H9 (cell line): ENCODE measurements around the gene DAZAP2. TPM values are rescaled to one million over a fixed set of nuclear protein-coding genes. Genes with fewer than 3 reads are reported as not detected.

ENCODE experiments used
- DNase-seq: peaks from one replicate; pipeline ENCODE4 v3.0.0-alpha.2; 2017
- H2AFZ ChIP-seq: one replicate; pipeline ENCODE4 v1.6.1; 2013; ENCODE audit warnings: mild to moderate bottlenecking, low read length, control low read depth, moderate library complexity
- H2AK5ac ChIP-seq: 2 replicates; pipeline ENCODE4 v1.6.1; 2013; ENCODE audit warnings: low read length, control low read depth, mixed read lengths; ENCODE audit not compliant: insufficient read length
- H2BK120ac ChIP-seq: one replicate; pipeline ENCODE4 v1.6.1; 2013; ENCODE audit warnings: low read depth, mild to moderate bottlenecking, low read length, control low read depth, inconsistent platforms; ENCODE audit not compliant: poor library complexity, severe bottlenecking
- H2BK12ac ChIP-seq: 2 replicates; pipeline ENCODE4 v1.6.1; 2013; ENCODE audit warnings: low read length, control low read depth, mixed read lengths, low read depth; ENCODE audit not compliant: insufficient read length
- H2BK15ac ChIP-seq: 2 replicates; pipeline ENCODE4 v1.6.1; 2013; ENCODE audit warnings: low read depth, low read length, control low read depth
- H2BK20ac ChIP-seq: one replicate; pipeline ENCODE4 v1.6.1; 2013; ENCODE audit warnings: low read depth, mild to moderate bottlenecking, low read length, control low read depth, inconsistent platforms; ENCODE audit not compliant: poor library complexity, severe bottlenecking
- H2BK5ac ChIP-seq: 2 replicates; pipeline ENCODE4 v1.6.1; 2013; ENCODE audit warnings: low read length, control low read depth, mixed read lengths; ENCODE audit not compliant: insufficient read length
- H3K14ac ChIP-seq: 2 replicates; pipeline ENCODE4 v1.6.1; 2013; ENCODE audit warnings: low read length, control low read depth; ENCODE audit not compliant: insufficient read depth
- H3K18ac ChIP-seq: 2 replicates; pipeline ENCODE4 v1.6.1; 2013; ENCODE audit warnings: low read depth, mild to moderate bottlenecking, mixed read lengths, low read length, control low read depth; ENCODE audit not compliant: insufficient read length
- H3K23ac ChIP-seq: 2 replicates; pipeline ENCODE4 v1.6.1; 2013; ENCODE audit warnings: low read length, control low read depth, mixed read lengths, low read depth; ENCODE audit not compliant: insufficient read length
- H3K23me2 ChIP-seq: 2 replicates; pipeline ENCODE4 v1.6.1; 2013; ENCODE audit warnings: low read depth, mild to moderate bottlenecking, mixed read lengths, low read length, control low read depth; ENCODE audit not compliant: insufficient read length, poor library complexity, severe bottlenecking
- H3K27ac ChIP-seq: 2 replicates; pipeline ENCODE4 v1.5.1; 2013; ENCODE audit warnings: low read length, control low read depth, mixed read lengths, low read depth; ENCODE audit not compliant: insufficient read length
- H3K27me3 ChIP-seq: 2 replicates; pipeline ENCODE4 v1.6.1; 2013; ENCODE audit warnings: low read length, control low read depth, inconsistent platforms; ENCODE audit not compliant: insufficient read depth
- H3K4ac ChIP-seq: 2 replicates; pipeline ENCODE4 v1.6.1; 2013; ENCODE audit warnings: low read depth, mild to moderate bottlenecking, control low read depth, inconsistent platforms, low read length, moderate library complexity
- H3K4me1 ChIP-seq: 2 replicates; pipeline ENCODE4 v1.6.1; 2013; ENCODE audit warnings: low read length, control low read depth, inconsistent platforms; ENCODE audit not compliant: insufficient read depth
- H3K4me2 ChIP-seq: 2 replicates; pipeline ENCODE4 v1.6.1; 2013; ENCODE audit warnings: low read length, control low read depth, mixed read lengths; ENCODE audit not compliant: insufficient read length, insufficient read depth
- H3K56ac ChIP-seq: 2 replicates; pipeline ENCODE4 v1.6.1; 2013; ENCODE audit warnings: low read depth, mild to moderate bottlenecking, mixed read lengths, low read length, control low read depth; ENCODE audit not compliant: insufficient read length
- H3K79me1 ChIP-seq: 2 replicates; pipeline ENCODE4 v1.6.1; 2013; ENCODE audit warnings: low read depth, mild to moderate bottlenecking, moderate library complexity, low read length, control low read depth, inconsistent platforms; ENCODE audit not compliant: insufficient read depth, poor library complexity, severe bottlenecking
- H3K79me2 ChIP-seq: 2 replicates; pipeline ENCODE4 v1.6.1; 2013; ENCODE audit warnings: low read length, control low read depth, inconsistent platforms; ENCODE audit not compliant: insufficient read depth
- H3K9ac ChIP-seq: 2 replicates; pipeline ENCODE4 v1.6.1; 2013; ENCODE audit warnings: low read length, control low read depth, mixed read lengths; ENCODE audit not compliant: insufficient read length; ENCODE audit errors: extremely low read depth
- H3K9me3 ChIP-seq: one replicate; pipeline ENCODE4 v1.6.1; 2013; ENCODE audit warnings: low read depth, low read length, inconsistent platforms; ENCODE audit not compliant: control insufficient read depth
- H3T11ph ChIP-seq: one replicate; pipeline ENCODE4 v1.6.1; 2013; ENCODE audit warnings: mild to moderate bottlenecking, low read length, control low read depth, inconsistent platforms
- H4K20me1 ChIP-seq: one replicate; pipeline ENCODE4 v1.6.1; 2013; ENCODE audit not compliant: control insufficient read depth, insufficient read length, insufficient read depth
- H4K5ac ChIP-seq: 2 replicates; pipeline ENCODE4 v1.6.1; 2013; ENCODE audit warnings: low read depth, mild to moderate bottlenecking, mixed read lengths, low read length, control low read depth; ENCODE audit not compliant: insufficient read length
- H4K8ac ChIP-seq: replicated peaks from 2 replicates; pipeline ENCODE4 v1.6.1; 2013; ENCODE audit warnings: low read length, control low read depth, mixed read lengths, low read depth; ENCODE audit not compliant: insufficient read length
- H4K91ac ChIP-seq: 2 replicates; pipeline ENCODE4 v1.6.1; 2013; ENCODE audit warnings: low read depth, mild to moderate bottlenecking, moderate library complexity, mixed read lengths, low read length, control low read depth; ENCODE audit not compliant: insufficient read length
- H3K27ac Mint-ChIP-seq, 3 experiments: 2 replicates in 2 of 3; 3 replicates in 1 of 3; pipeline ENCODE4 v1.8.0; 2020 to 2021; ENCODE audit warnings: mixed read lengths in 3 of 3, mild to moderate bottlenecking in 1 of 3, moderate library complexity in 1 of 3
- H3K27me3 Mint-ChIP-seq: 2 replicates; pipeline ENCODE4 v1.8.0; 2021; ENCODE audit warnings: low read depth, mild to moderate bottlenecking, moderate library complexity, mixed read lengths
- H3K36me3 Mint-ChIP-seq, 3 experiments: 2 replicates in 2 of 3; 3 replicates in 1 of 3; pipeline ENCODE4 v1.8.0; 2020 to 2021; ENCODE audit warnings: low read depth in 3 of 3, mixed read lengths in 3 of 3; ENCODE audit not compliant: insufficient read depth in 1 of 3
- H3K4me1 Mint-ChIP-seq, 2 experiments: 2 replicates each; pipeline ENCODE4 v1.8.0; 2020; ENCODE audit warnings: mixed read lengths in 2 of 2
- H3K4me3 Mint-ChIP-seq, 2 experiments: 2 replicates in 1 of 2; 3 replicates in 1 of 2; pipeline ENCODE4 v1.8.0; 2020 to 2021; ENCODE audit warnings: mild to moderate bottlenecking in 2 of 2, mixed read lengths in 2 of 2, moderate library complexity in 1 of 2
- H3K9me3 Mint-ChIP-seq, 2 experiments: 2 replicates in 1 of 2; 3 replicates in 1 of 2; pipeline ENCODE4 v1.8.0; 2020; ENCODE audit warnings: mild to moderate bottlenecking in 2 of 2, mixed read lengths in 2 of 2, moderate library complexity in 1 of 2
- CTCF ChIP-seq: fragments of 200-600 bp; sonication (generic); conservative IDR thresholded peaks from 3 replicates; pipeline ENCODE4 v1.8.0; 2021; ENCODE audit warnings: antibody characterized with exemption, mild to moderate bottlenecking
- WGBS: extraction: QIAGEN DNeasy Blood & Tissue Kit; methylation state at CpG from one replicate; pipeline ENCODE4 v1.1.7; 2013; ENCODE audit warnings: missing lambda C conversion rate, low lambda C conversion rate, mixed read lengths; ENCODE audit not compliant: insufficient read length; ENCODE audit errors: extremely low coverage; 5-methylcytosine and 5-hydroxymethylcytosine counted together
- total RNA-seq: library from RNA; stranded (reverse); gene quantifications from 2 replicates; pipeline ENCODE4 v1.2.1, GENCODE V29; 2021

The DAZAP2 gene
- total RNA-seq, 1 experiment from 2014 or later, result 23.6 TPM

- Histone ChIP-seq H3K18ac (no peak overlapping the region), H2BK12ac (no peak overlapping the region), H2BK120ac (no peak overlapping the region), H2AFZ (no peak overlapping the region), H3K56ac (no peak overlapping the region), H4K8ac (no peak overlapping the region), H3K9ac (no peak overlapping the region), H2BK15ac (no peak overlapping the region), H4K91ac (no peak overlapping the region), H3K9me3 (no peaks in the 10 kb centered on the region), H3K4me1 (no peaks in the 10 kb centered on the region; the same call in 1 of the 2 replicates), H3K4ac (no peak overlapping the region), H2BK5ac (no peak overlapping the region), H3K79me1 (no peaks in the 10 kb centered on the region), H3K79me2 (no peaks in the 10 kb centered on the region), H2AK5ac (no peak overlapping the region), H3K14ac (no peak overlapping the region), H4K20me1 (no peaks in the 10 kb centered on the region), H3K23me2 (no peaks in the 10 kb centered on the region), H3T11ph (no peak overlapping the region), H3K27ac (no peak overlapping the region), H4K5ac (no peak overlapping the region), H3K23ac (no peak overlapping the region), H2BK20ac (no peak overlapping the region), H3K4me2 (no peak overlapping the region), H3K27me3 (no peaks in the 10 kb centered on the region)
- DNase-seq, result no peak
- H3K27ac Mint-ChIP-seq, result peak overlapping the region in 1 of 3 experiments; percentile 57; a peak in 2 of 7 replicates
- H3K27me3 Mint-ChIP-seq, result peaks cover 1% of the 10 kb centered on the region; the same call in 1 of the 2 replicates
- no peaks in the 10 kb centered on the region for H3K4me1 Mint-ChIP-seq
- no CpG with 5 or more reads among the region's 38 CpGs for WGBS
- peaks cover 0 to 1% (median 0%) of the 10 kb centered on the region in 3 experiments; a peak in 3 of 7 replicates for H3K36me3 Mint-ChIP-seq
- TF ChIP-seq CTCF, result no peak
- H3K9me3 Mint-ChIP-seq, result no peaks in the 10 kb centered on the region
- no peak overlapping the region for H3K4me3 Mint-ChIP-seq
Measured at GRCh38 chr12:51197736-51198567, 40.7 kb upstream of the DAZAP2 start.
